ENCODE data around the gene LRCH3. TPM values are rescaled to one million over a fixed set of nuclear protein-coding genes. Genes with fewer than 3 reads are reported as not detected.
"Not testable (repeated sequence)": the region's sequence is repeated elsewhere in the genome, so short reads cannot be mapped to it uniquely, and the experiment has no call there.

Gene LRCH3
- total and polyA plus RNA-seq, 2 experiments from 2014 or later = 20.9 to 24.1 TPM

DNA sequence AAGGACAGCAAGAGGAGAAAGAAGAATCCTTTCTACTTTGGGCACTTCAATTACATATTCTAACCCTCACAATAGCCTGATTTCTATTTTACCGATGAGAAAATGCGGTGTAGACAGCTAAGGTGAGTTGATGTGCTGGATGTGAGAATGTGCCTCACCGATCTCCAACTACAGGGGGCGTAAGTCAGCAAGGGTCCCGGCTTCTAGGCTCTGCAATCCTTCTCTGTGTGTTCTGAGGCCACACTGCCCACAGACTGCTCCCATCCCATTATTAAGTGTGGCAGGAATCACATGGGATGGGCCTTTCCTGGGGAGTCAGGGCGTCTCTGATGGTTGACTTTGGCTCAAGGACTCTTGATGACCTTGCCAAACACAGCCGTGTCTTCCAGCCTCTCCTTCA is 135.4 kb downstream of the LRCH3 start:
- H3K4me2 ChIP-seq (ENCODE audit: unreplicated experiment) = no peak overlapping the region
- no peaks in the 10 kb centered on the region for H4K20me1 ChIP-seq (ENCODE audit: insufficient read depth)
- no peak for DNase-seq
- 72 to 73% methylated on average over 7 of the region's 7 CpGs for WGBS, 2 experiments (ENCODE audit: low coverage in 1 of 2, low lambda C conversion rate in 2 of 2, missing lambda C conversion rate in 2 of 2)
- no peaks in the 10 kb centered on the region for H3K9me3 ChIP-seq (ENCODE audit: low read depth)
- H3K27ac ChIP-seq = no peak overlapping the region
- no peak overlapping the region for H2AFZ ChIP-seq
- no peaks in the 10 kb centered on the region for H3K4me1 ChIP-seq (ENCODE audit: insufficient read depth)
- H3K9me2 ChIP-seq (ENCODE audit: insufficient read depth) = no peaks in the 10 kb centered on the region
- no peaks in the 10 kb centered on the region for H3F3A ChIP-seq (ENCODE audit: insufficient read depth)
- no peak overlapping the region for H3K9ac ChIP-seq
- no peaks in the 10 kb centered on the region for H3K27me3 ChIP-seq (replicated peaks; ENCODE audit: insufficient read depth)
- H3K36me3 ChIP-seq (ENCODE audit: low read depth) = no peaks in the 10 kb centered on the region
- TF ChIP-seq EZH2 (IDR thresholded peaks at IDR 0.05; ENCODE audit: insufficient read depth, poor library complexity, severe bottlenecking) (no peak), EZH2phosphoT487 (IDR thresholded peaks at IDR 0.05; ENCODE audit: insufficient read depth, low read depth) (no peak)
- H3K4me3 ChIP-seq = no peak overlapping the region
- H3K79me2 ChIP-seq (ENCODE audit: insufficient read depth) = no peaks in the 10 kb centered on the region
- in situ Hi-C loops (cut with MboI) = no loop called here

DNA sequence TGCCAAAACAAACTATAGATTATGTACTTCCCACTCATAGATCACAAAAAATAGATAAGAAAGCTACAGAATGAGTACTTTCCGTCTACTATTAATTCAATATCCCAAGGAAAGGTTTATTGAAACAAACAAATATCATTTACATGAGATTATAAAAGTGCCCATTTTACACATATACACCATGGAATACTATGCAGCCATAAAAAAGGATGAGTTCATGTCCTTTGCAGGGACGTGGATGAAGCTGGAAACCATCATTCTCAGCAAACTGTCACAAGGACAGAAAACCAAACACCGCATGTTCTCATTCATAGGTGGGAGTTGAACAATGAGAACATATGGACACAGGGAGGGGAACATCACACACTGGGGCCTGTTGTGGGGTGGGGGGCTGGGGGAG is 136.5 kb downstream of the LRCH3 start:
- H3K36me3 ChIP-seq (ENCODE audit: low read depth); H4K20me1 ChIP-seq (ENCODE audit: insufficient read depth); H3K79me2 ChIP-seq (ENCODE audit: insufficient read depth); H3K4me2 ChIP-seq (ENCODE audit: unreplicated experiment); H2AFZ ChIP-seq; H3F3A ChIP-seq (ENCODE audit: insufficient read depth); H3K27ac ChIP-seq; DNase-seq; H3K9me3 ChIP-seq (ENCODE audit: low read depth); H3K9ac ChIP-seq; in situ Hi-C loops (cut with MboI); H3K27me3 ChIP-seq (replicated peaks; ENCODE audit: insufficient read depth); H3K4me3 ChIP-seq; H3K4me1 ChIP-seq (ENCODE audit: insufficient read depth); H3K9me2 ChIP-seq (ENCODE audit: insufficient read depth): not testable (repeated sequence)
- WGBS, 2 experiments (ENCODE audit: low coverage in 1 of 2, low lambda C conversion rate in 2 of 2, missing lambda C conversion rate in 2 of 2) = 89 to 90% methylated on average over 3 of the region's 3 CpGs

DNA sequence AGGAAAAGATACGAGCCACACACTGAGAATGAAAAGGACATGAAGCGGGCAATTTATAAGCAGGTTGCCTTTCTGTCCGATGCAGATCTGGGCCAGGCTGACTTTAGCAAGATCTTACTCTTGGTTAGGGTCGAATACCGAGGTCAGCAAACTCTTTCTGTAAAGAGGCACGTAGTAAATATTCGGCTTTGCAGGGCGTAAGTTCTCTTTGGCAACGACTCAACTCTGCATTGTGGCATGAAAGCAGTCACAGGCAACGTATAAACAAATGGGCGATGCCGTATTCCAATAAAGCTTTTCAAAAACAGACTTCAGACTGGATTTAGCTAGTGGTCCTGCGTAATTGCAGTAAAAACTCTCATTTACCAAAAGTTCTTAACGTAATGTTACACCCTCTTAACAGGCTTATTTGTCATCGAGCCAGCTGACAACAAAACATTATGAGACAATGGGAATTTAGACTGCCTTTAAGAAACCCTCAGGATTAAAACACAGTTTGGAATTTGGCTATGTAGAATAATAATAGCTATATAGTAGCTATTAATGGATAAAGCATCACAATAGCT is 145.8 kb downstream of the LRCH3 start:
- DNase-seq = no peak
- no peak overlapping the region for H2AFZ ChIP-seq
- H3K79me2 ChIP-seq (ENCODE audit: insufficient read depth) = no peaks in the 10 kb centered on the region
- no peaks in the 10 kb centered on the region for H3K4me1 ChIP-seq (ENCODE audit: insufficient read depth)
- in situ Hi-C loops (cut with MboI) = no loop called here
- H3K9me3 ChIP-seq (ENCODE audit: low read depth) = no peaks in the 10 kb centered on the region
- no peak overlapping the region for H3K4me3 ChIP-seq
- H3K36me3 ChIP-seq (ENCODE audit: low read depth) = no peaks in the 10 kb centered on the region
- H3K9me2 ChIP-seq (ENCODE audit: insufficient read depth) = no peaks in the 10 kb centered on the region
- no peak for TF ChIP-seq EZH2 (IDR thresholded peaks at IDR 0.05; ENCODE audit: insufficient read depth, poor library complexity, severe bottlenecking)
- no peak for TF ChIP-seq EZH2phosphoT487 (IDR thresholded peaks at IDR 0.05; ENCODE audit: insufficient read depth, low read depth)
- H3F3A ChIP-seq (ENCODE audit: insufficient read depth) = no peaks in the 10 kb centered on the region
- no peak overlapping the region for H3K4me2 ChIP-seq (ENCODE audit: unreplicated experiment)
- no peaks in the 10 kb centered on the region for H4K20me1 ChIP-seq (ENCODE audit: insufficient read depth)
- H3K9ac ChIP-seq = no peak overlapping the region
- no peak overlapping the region for H3K27ac ChIP-seq
- H3K27me3 ChIP-seq (replicated peaks; ENCODE audit: insufficient read depth) = no peaks in the 10 kb centered on the region
- 91% methylated on average over 15 of the region's 15 CpGs for WGBS, 2 experiments (ENCODE audit: low coverage in 1 of 2, low lambda C conversion rate in 2 of 2, missing lambda C conversion rate in 2 of 2)

Small RNAs within 50 kb of the gene (small RNA-seq; reads per million reads assigned to genes)
- not detected for gene RNU6-858P (ENCODE audit: low read depth, low replicate concordance)

Other genes with a start within 250 kb of the LRCH3 start
- 0.38 and 3.4 TPM in 2 replicates for gene BDH1, start 235.3 kb upstream of the LRCH3 start, total RNA-seq (2014; rRNA removed; shearing (Covaris generic))
- 1.2 and 2.7 TPM in 2 replicates for gene BDH1, start 235.3 kb upstream of the LRCH3 start, polyA plus RNA-seq (2016; fragmentation: Nextera tagmentation; extraction: Ambion mirVana)
- 16.3 and 18.4 TPM in 2 replicates for gene RUBCN, start 54.4 kb upstream of the LRCH3 start, total RNA-seq (2014; rRNA removed; shearing (Covaris generic))
- gene RUBCN, start 54.4 kb upstream of the LRCH3 start, polyA plus RNA-seq (2016; fragmentation: Nextera tagmentation; extraction: Ambion mirVana) = 10.5 and 11.1 TPM in 2 replicates
- gene FYTTD1, start 41.4 kb upstream of the LRCH3 start, total RNA-seq (2014; rRNA removed; shearing (Covaris generic)) = 42.0 and 71.5 TPM in 2 replicates
- 90.4 and 91.8 TPM in 2 replicates for gene FYTTD1, start 41.4 kb upstream of the LRCH3 start, polyA plus RNA-seq (2016; fragmentation: Nextera tagmentation; extraction: Ambion mirVana)
- gene RPL35A, start 158.9 kb downstream of the LRCH3 start, total RNA-seq (2014; rRNA removed; shearing (Covaris generic)) = 405 and 468 TPM in 2 replicates
- 765 and 803 TPM in 2 replicates for gene RPL35A, start 158.9 kb downstream of the LRCH3 start, polyA plus RNA-seq (2016; fragmentation: Nextera tagmentation; extraction: Ambion mirVana)
- gene LMLN, start 169.0 kb downstream of the LRCH3 start, total RNA-seq (2014; rRNA removed; shearing (Covaris generic)) = 3.1 and 3.4 TPM in 2 replicates
- gene LMLN, start 169.0 kb downstream of the LRCH3 start, polyA plus RNA-seq (2016; fragmentation: Nextera tagmentation; extraction: Ambion mirVana) = 5.8 and 6.2 TPM in 2 replicates